Caki2 (cell line): ENCODE measurements around the gene BCAS3. TPM values are rescaled to one million over a fixed set of nuclear protein-coding genes. Genes with fewer than 3 reads are reported as not detected.
"Not testable (repeated sequence)": the region's sequence is repeated elsewhere in the genome, so short reads cannot be mapped to it uniquely, and the experiment has no call there.

Source experiments
- DNase-seq: peaks from one replicate; pipeline ENCODE4 v3.0.0-alpha.2; 2015; ENCODE audit warnings: low read depth
- in situ Hi-C: cut with HindIII; loops from 2 replicates; pipeline ENCODE4 v1.10.0; 2016; ENCODE audit warnings: low sequenced_read_pairs, low pct_unique_long_range_greater_than_20kb, mixed read lengths
- total RNA-seq: library from RNA; depleted of rRNA; stranded (reverse); fragments of >200 nt; shearing (Covaris generic); gene quantifications from 2 replicates; pipeline ENCODE4 v1.2.3, GENCODE V29; 2014; ENCODE audit warnings: low replicate concordance

The BCAS3 gene
- total RNA-seq, 1 experiment from 2014 or later, result 10.3 TPM

DNA sequence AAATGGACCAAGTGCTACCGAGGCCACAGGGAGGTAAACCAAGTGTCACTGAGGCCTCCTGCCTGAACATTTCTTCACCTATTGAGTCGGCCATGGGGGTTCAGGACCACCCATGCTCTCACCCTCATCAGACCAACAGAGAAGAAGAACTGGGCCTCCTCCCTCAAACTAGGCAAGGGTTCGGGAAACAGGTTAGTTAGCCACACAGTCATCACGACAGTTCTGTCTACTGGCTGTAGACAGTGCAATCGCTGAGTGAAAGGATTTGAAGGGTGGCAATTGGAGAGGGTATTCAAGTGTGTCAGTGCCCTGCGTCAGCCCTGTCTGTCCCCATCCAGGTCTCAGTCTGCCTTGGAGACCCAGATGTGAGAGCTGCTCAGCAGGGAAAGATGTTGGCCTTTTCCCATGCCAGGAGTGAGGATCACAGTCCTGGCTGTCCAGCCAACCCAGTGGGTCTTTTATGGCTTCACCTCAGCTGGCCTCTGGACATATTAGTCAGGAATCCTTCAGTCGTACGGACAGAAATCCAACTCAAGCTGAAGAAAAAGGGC lies 741.9 kb downstream of the BCAS3 start:
- DNase-seq, result no peak
- in situ Hi-C loops, result no loop called here

DNA sequence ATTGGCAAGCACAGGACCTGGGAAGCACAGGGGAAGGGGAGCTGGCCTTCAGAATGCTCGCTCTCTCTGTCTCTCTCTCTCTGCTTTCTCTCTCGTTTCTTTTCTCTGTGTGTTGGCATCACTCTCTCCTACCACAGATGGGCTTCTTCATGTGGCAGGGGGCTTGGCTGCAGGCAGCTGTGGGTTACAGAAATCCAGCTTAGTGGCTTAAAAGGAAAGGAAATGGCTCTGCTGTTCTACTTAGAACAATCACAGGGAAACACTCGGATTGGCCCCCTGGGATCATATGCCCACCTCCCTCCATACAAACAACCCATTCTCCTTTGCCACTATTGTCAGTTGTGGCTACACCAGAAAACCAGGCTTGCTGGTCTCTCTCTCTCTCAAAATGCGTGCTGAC lies 742.4 kb downstream of the BCAS3 start:
- no peak for DNase-seq
- in situ Hi-C loops, result no loop called here

DNA sequence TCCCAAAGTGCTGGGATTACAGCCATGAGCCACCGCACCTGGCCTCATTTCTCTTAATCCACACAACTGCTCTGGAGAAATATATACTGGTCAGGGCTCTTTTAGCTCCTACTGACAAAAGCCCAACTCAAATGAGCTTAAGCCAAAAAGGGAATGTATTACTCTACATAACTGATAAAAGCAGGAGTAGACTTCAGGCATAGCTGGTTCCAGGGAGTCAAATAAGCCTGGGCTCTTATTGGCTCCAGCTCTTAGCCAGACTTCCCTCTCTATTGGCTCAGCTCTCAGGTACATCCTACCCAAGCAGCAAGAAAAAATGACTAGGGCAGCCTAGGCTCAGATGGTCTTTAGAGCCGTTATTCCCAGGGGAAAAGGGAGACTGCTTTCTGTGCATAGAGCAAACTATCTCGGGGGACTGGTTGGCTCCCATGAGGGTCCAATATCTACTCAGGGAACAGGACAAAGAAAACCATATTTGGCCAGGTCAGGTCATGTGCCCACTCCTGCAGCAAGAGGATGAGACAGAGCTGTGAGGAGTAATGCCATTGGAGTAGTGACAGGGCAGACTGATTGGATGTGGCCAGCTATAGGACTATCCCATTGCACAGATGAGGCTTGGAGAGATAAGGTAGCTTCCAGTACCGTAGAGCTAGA lies 743.2 kb downstream of the BCAS3 start:
- DNase-seq, result no peak

DNA sequence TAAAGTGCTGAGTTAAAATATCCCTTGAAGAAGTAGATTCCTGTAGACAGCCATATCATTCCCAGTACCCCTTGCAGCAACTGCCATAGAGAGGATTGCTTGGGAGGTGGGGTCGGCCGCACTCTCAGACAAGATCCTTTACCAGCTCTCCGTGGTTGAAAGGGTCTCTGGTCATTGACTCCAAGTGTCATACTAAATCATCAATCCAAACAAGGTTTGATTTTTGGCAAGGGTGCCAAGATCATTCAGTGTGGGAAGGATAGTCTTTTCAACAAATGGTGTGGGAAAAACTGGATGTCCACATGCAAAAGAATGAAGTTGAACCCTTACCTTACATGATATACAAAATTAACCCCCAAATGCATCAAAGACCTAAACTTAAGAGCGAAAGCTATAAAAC lies 743.8 kb downstream of the BCAS3 start:
- in situ Hi-C loops, result no loop called here
- DNase-seq, result no peak

More for the DNA sequence above, 743.2 kb downstream of the BCAS3 start:
- in situ Hi-C loops, result no loop called here

GRCh38 chr17:61422116-61422799 lies 744.6 kb downstream of the BCAS3 start:
- in situ Hi-C loops, result no loop called here
- no peak for DNase-seq

- in situ Hi-C loops, result no loop called here
Observed at GRCh38 chr17:61422869-61423268, 745.2 kb downstream of the BCAS3 start.

DNA sequence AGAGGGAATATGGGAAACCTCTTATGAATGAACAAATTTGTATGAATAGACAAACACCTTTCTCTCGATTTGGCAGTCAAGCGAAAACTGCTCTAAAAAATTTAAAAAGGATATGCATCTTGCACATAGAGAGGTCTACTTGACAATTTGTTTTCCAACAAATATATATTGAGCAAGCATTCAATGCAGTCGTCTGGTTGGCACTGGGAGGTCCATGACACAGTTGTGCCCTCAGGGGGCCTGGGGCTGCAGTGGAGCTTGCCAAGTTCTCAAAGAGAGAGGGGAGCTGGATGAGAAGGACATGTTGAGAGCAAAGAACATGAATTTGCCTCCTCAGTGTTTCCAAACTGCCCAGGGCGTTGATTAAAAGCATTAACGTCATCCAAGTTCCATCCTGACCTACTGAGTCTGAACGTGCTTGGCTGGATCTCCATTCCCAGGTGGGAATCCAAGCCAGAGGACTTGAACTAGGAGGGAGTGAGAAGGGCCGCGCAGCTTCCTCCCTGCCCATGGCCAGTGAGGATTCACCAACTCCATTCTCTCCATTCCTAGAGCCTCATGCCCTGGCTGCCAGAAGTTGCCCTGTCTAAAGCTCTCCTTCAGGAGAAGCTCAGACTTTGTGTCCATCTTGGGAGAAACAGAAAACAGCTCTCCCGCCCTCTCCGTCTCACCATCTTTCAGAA lies 746.5 kb downstream of the BCAS3 start:
- no peak for DNase-seq
- in situ Hi-C loops, result no loop called here

More at GRCh38 chr17:61422869-61423268, 745.2 kb downstream of the BCAS3 start:
- DNase-seq, result no peak

- in situ Hi-C loops, result no loop called here
- DNase-seq, result no peak
Observed at GRCh38 chr17:61425682-61426481, 748.2 kb downstream of the BCAS3 start.

- DNase-seq, result peak; percentile 77
- in situ Hi-C loops, result no loop called here
Observed at GRCh38 chr17:61426482-61427304, 749.0 kb downstream of the BCAS3 start.

DNA sequence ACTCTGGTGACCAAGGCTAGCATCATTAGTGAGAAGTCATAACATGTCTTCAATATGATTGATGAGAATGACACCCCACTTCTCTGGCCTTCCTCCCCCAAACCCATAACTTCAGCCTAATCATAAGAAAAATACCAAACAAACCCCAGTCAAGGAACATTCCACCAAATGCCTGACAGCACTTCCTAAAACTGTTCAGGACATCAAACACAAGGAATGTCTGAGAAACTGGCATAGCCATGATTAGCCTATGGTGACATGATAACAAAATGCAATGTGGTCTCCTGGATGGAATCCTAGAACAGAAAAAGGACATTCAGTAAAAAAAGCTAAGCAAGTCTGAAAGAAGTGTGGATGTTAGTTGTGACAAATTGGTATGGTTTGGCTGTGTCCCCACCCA lies 749.9 kb downstream of the BCAS3 start:
- peak; percentile 44 for DNase-seq
- in situ Hi-C loops, result no loop called here

GRCh38 chr17:61429274-61429673 lies 751.6 kb downstream of the BCAS3 start:
- in situ Hi-C loops, result no loop called here
- DNase-seq, result no peak

- in situ Hi-C loops, DNase-seq: not testable (repeated sequence)
Observed at GRCh38 chr17:61429831-61430230, 752.2 kb downstream of the BCAS3 start.

- in situ Hi-C loops, result no loop called here
- DNase-seq, result peak; percentile 66
Observed at GRCh38 chr17:61431594-61432311, 754.1 kb downstream of the BCAS3 start.

DNA sequence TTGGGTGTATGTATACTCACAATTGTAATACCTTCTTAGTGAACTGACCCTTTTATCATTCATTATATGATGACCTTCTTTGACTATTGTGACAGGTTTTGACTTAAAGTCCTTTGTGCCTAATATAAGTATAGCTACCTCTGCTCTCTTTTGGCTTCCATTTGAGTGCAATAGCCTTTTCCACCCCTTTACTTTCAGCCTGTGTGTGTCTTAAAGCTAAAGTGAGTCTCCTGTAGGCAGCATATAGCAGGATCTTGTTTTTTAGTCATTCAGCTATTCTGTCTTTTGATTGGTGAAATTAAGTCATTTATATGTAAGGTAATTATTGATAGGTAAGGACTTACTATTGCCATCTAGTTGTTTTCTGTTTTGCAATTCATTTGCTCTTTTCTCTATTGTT lies 758.6 kb downstream of the BCAS3 start:
- in situ Hi-C loops, result no loop called here

GRCh38 chr17:61436995-61437704 lies 759.5 kb downstream of the BCAS3 start:
- in situ Hi-C loops, result no loop called here

More for the DNA sequence above, 758.6 kb downstream of the BCAS3 start:
- no peak for DNase-seq

DNA sequence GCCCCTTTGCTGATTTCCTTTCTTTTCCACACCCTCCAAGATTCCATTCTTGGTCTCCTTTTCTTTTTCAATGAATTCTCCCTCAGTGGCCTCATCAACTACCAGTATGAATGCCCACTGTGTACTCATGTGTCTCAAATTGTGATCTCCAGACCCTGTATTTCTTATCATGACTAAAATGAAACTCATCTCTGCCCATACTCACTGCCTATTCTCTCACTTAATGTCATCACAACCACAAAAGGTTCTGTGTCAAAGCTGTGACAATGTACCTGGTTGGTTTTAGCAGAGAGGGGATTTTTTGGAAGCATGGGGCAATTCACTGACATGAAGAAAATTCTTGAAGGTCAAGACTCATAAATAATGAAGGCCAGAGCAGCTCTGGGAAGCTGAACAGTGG lies 763.0 kb downstream of the BCAS3 start:
- no peak for DNase-seq
- in situ Hi-C loops, result no loop called here

More at GRCh38 chr17:61436995-61437704, 759.5 kb downstream of the BCAS3 start:
- no peak for DNase-seq
